Measurements from ENCODE around the gene TBC1D23. TPM values are rescaled to one million over a fixed set of nuclear protein-coding genes. Genes with fewer than 3 reads are reported as not detected.

TBC1D23 gene
- total and polyA plus RNA-seq, 2 of the 13 experiments (the other 11 are each of a cell fraction or from before 2014, with no cell fraction given): 28.7 to 35.4 TPM

DNA sequence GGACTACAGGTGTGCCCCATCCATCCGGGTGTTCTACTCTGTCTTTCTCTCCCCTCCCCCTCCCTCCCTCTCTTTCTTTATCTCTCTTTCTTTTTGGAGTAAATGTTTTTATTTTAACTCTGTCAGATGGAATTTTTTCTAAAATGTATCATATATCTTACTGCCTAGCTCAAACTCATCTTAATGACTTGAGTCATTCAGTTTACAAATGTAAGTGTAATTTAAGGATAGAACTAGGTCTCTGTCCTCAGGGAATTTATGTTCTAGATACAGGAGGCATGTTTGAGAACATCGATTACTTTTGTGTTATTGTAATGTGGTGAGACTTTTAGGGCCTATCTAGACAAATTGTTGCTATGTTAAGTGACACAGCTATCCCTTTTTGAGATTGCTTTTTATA lies 3.5 kb downstream of the TBC1D23 start:
- Histone ChIP-seq H3K9me3 (ENCODE audit: low read length) (no peaks in the 10 kb centered on the region), H3K4me2 (ENCODE audit: low read depth, low read length) (peak overlapping the region; percentile 88), H2AFZ (ENCODE audit: low read length) (no peak overlapping the region), H3K4me1 (ENCODE audit: insufficient read depth, low read length) (peaks cover 37% of the 10 kb centered on the region), H3K4me3 (replicated peaks in 1 of 3; ENCODE audit: insufficient read depth in 1 of 3, low read depth in 2 of 3, low read length in 3 of 3) (no peak overlapping the region; a peak in 2 of 6 replicates), H3K27ac (ENCODE audit: extremely low read length, insufficient read depth, low read length) (no peak overlapping the region), H3K27me3 (ENCODE audit: control insufficient read depth in 1 of 2, insufficient read depth in 2 of 2, low read length in 2 of 2) (no peaks in the 10 kb centered on the region; a peak in 1 of 5 replicates), H3K9ac (ENCODE audit: insufficient read depth, low read depth, low read length) (no peak overlapping the region), H3K36me3 (replicated peaks in 1 of 2; ENCODE audit: control insufficient read depth in 1 of 2, insufficient read depth in 2 of 2, low read length in 2 of 2) (no peaks in the 10 kb centered on the region; a peak in 1 of 5 replicates), H3K79me2 (ENCODE audit: insufficient read depth, low read length) (peaks cover 85% of the 10 kb centered on the region), H4K20me1 (ENCODE audit: insufficient read depth, low read length) (no peaks in the 10 kb centered on the region; the same call in 1 of the 2 replicates)
- no peak for FAIRE-seq
- DNase-seq (ENCODE audit: low spot score): no peak
- BruUV-seq (replicated peaks): no TSS peak
- ChIA-PET CTCF (ENCODE audit: low intra/inter-chr PET ratio, low total read pairs) (no interaction called here), POLR2A (no interaction called here)
- ATAC-seq: no peak
- in situ Hi-C loops (cut with HindIII; ENCODE audit: extremely low pct_ligation_motif_present, low pct_unique_long_range_greater_than_20kb): no loop called here
- 41% methylated on average over 2 of the region's 2 CpGs for WGBS (ENCODE audit: low lambda C conversion rate)
- no peak for TF ChIP-seq SIN3B (IDR thresholded peaks at IDR 0.05; ENCODE audit: low read length)
- TF ChIP-seq ZBTB3 (CRISPR knock-in tag; IDR thresholded peaks at IDR 0.05; ENCODE audit: borderline replicate concordance, low read depth): no peak
- TF ChIP-seq, protein P1, sequence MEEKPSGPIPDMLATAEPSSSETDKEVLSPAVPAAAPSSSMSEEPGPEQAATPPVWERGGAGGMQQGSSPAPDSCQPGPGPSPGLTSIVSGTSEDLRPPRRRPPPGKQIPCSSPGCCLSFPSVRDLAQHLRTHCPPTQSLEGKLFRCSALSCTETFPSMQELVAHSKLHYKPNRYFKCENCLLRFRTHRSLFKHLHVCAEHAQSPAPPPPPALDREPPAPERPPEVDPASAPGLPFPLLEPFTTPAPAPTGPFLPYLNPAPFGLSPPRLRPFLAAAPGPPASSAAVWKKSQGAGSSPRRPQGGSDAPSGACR (CRISPR knock-in tag; IDR thresholded peaks at IDR 0.05): no peak
- TF ChIP-seq SYNCRIP (IDR thresholded peaks at IDR 0.05; ENCODE audit: insufficient read depth, low read depth, low read length): no peak
- no peak for TF ChIP-seq KAT2B (IDR thresholded peaks at IDR 0.05; ENCODE audit: borderline replicate concordance, low read depth, low read length)
- TF ChIP-seq NR2F1 (CRISPR knock-in tag; IDR thresholded peaks at IDR 0.05): no peak
- no peak for TF ChIP-seq ZNF441 (CRISPR knock-in tag; IDR thresholded peaks at IDR 0.05; ENCODE audit: borderline replicate concordance)
- TF ChIP-seq ZNF614 (CRISPR knock-in tag; IDR thresholded peaks at IDR 0.05; ENCODE audit: borderline replicate concordance): no peak
- TF ChIP-seq CTCF (CRISPR knock-in tag; IDR thresholded peaks at IDR 0.05): no peak
- no peak for TF ChIP-seq ZFAT (CRISPR knock-in tag; conservative IDR thresholded peaks at IDR 0.05)
- TF ChIP-seq PRDM4 (CRISPR knock-in tag; IDR thresholded peaks at IDR 0.05; ENCODE audit: borderline replicate concordance): no peak
- TF ChIP-seq PCBP1 (IDR thresholded peaks at IDR 0.05; ENCODE audit: borderline replicate concordance, low read depth, low read length): no peak
- intact Hi-C loops (cut with micrococcal nuclease; ENCODE audit: unreplicated experiment): no loop called here

Data from HepG2 (cell line).